ENCODE measurements around the gene PHLDA1.
A peak's percentile ranks its signal among the peaks of the same experiment; 100 is the strongest.

PHLDA1 gene

DNA sequence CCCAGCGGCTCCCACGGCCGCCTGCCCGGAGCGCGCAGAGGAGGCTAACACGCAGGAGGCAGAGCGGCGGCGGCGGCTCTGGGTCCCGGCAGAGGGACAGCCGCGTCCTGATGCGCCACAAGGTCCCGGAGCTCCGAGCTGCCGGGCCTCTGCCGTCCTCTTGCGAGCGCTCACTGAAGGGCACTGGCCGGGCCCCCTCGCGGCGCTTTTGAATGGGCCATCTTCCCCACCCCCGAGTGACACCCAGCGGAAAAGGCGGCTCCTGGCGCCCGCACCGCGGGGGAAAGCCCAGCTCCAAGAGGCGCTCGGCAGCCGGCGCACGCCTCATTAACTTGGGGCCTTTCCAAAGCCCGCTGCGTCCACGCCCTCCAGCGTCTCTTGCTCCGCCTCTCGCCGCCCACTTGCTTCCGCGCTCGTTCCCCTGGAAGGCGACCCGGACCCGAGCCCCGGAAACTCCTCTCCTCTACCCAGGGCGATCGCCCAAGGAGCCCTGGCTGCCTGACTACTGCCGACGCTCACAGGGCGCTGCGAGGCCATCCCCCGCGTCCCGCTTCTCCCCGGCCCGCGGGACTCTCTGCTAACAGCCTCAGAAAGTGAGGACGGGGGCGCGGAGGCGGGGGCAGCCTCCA lies at the start of gene PHLDA1:
TSS of gene PHLDA1 (minus strand) at position 363 of the 629 bp plus-strand sequence.
- TF ChIP-seq CTCF (IDR thresholded peaks at IDR 0.05; ENCODE audit: extremely low read depth, missing control alignments): peak; percentile 33
- peak; percentile 95 for DNase-seq (ENCODE audit: low spot score)

- DNase-seq (ENCODE audit: low spot score): no peak
- TF ChIP-seq CTCF (IDR thresholded peaks at IDR 0.05; ENCODE audit: extremely low read depth, missing control alignments): no peak
Observed at GRCh38 chr12:76080729-76081415, 49.3 kb upstream of the PHLDA1 start.

DNA sequence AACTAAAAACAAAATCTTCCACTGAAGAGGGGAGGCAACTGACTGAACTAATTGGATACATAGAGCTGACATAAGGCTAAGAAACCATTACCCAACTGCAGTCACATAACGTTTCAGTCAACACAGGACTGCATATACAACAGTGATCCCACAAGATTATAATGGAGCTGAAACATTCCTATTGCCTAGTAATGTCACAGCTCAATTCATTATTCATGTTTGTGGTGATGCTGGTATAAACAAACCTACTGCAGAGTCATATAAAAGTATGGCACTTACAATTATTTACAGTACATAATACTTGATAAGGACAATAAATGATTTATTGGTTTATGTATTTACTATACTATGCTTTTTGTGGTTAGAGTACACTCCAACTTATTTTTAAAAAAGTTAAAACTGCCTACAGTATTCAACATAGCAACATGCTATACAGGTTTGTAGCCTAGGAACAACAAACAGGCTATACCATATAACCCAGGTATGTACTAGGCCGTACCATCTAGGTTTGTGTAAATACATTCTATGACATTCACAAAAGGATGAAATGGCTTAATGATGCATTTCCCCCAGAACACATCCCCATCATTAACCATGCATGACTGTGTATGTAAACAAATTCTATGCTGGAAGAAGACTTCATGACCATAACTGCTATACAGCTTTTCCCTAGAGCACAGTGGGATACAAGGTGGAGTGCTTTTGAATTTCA lies 48.6 kb upstream of the PHLDA1 start:
- DNase-seq (ENCODE audit: low spot score): no peak
- no peak for TF ChIP-seq CTCF (IDR thresholded peaks at IDR 0.05; ENCODE audit: extremely low read depth, missing control alignments)

GRCh38 chr12:76078748-76079147 lies 47.2 kb upstream of the PHLDA1 start:
- DNase-seq (ENCODE audit: low spot score): no peak
- TF ChIP-seq CTCF (IDR thresholded peaks at IDR 0.05; ENCODE audit: extremely low read depth, missing control alignments): no peak

GRCh38 chr12:76075448-76075847 lies 43.9 kb upstream of the PHLDA1 start:
- TF ChIP-seq CTCF (IDR thresholded peaks at IDR 0.05; ENCODE audit: extremely low read depth, missing control alignments): no peak
- DNase-seq (ENCODE audit: low spot score): no peak

DNA sequence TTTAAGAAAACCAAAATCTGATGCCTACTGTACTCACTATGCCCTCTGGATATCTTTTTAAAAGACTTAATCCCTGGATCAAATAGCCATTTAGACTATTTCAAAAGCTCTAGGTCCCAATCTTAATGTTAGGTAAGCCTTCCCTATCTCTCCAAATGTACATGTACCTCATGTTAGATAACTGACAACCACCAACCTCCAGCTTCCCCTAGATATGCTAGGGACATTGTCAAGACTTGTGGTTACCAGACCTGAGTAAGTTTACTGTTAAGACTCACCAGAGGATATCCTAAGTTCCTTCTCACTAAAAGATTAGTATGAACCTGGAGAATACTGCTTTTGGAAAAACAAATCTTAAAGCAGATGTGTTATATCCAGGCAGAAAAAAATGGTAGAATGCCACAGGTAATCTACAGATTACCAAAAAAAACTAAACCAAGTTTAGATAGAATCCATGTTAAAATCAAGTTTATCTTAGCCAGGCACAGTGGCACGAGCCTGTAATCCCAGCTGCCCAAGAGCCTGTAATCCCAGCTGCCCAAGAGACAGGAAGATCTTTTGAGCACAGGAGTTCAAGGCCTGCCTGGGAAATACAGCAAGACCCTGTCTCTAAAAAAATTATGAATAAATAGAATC lies 43.2 kb upstream of the PHLDA1 start:
- peak; percentile 13 for DNase-seq (ENCODE audit: low spot score)
- no peak for TF ChIP-seq CTCF (IDR thresholded peaks at IDR 0.05; ENCODE audit: extremely low read depth, missing control alignments)

DNA sequence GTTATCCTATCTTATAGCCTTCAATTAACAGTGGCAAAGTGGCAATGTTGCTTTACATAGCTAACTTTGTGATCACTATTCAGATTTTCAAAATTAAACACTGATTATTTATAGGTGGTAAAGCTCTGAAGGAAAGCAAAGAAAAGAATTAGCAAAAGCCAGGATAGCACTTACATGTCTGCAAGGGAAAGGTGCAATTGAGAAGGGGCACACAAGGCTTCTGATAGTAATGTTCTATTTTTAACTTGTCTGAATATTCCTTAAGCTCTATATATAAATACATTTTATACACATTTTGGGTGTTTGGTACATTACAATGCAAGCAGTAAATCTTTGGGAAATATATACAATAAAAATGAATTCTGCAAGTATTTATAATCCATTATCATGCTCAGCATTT lies 42.0 kb upstream of the PHLDA1 start:
- no peak for TF ChIP-seq CTCF (IDR thresholded peaks at IDR 0.05; ENCODE audit: extremely low read depth, missing control alignments)
- DNase-seq (ENCODE audit: low spot score): no peak
